GM13976 (cell line): Measurements from ENCODE around the gene ARHGAP23.
"Not testable (repeated sequence)": the region's sequence is repeated elsewhere in the genome, so short reads cannot be mapped to it uniquely, and the experiment has no call there.

Experiments
- DNase-seq: peaks from one replicate; pipeline ENCODE4 v3.0.0; 2012; ENCODE audit warnings: low spot score
- in situ Hi-C: fragments of 300-500 bp; cut with MboI; formaldehyde crosslinking; loops from one replicate; pipeline ENCODE4 v1.12.0; 2022; ENCODE audit warnings: low sequenced_read_pairs, mixed read lengths, inconsistent platforms; ENCODE audit not compliant: unreplicated experiment
- TF ChIP-seq, protein P1 (sequence below): IDR thresholded peaks from 2 replicates; pipeline ENCODE4 v1.5.1; 2012; ENCODE audit warnings: borderline replicate concordance, mild to moderate bottlenecking; ENCODE audit not compliant: insufficient read depth; ENCODE audit errors: extremely low read depth, missing control alignments, control extremely low read depth

Gene ARHGAP23

DNA sequence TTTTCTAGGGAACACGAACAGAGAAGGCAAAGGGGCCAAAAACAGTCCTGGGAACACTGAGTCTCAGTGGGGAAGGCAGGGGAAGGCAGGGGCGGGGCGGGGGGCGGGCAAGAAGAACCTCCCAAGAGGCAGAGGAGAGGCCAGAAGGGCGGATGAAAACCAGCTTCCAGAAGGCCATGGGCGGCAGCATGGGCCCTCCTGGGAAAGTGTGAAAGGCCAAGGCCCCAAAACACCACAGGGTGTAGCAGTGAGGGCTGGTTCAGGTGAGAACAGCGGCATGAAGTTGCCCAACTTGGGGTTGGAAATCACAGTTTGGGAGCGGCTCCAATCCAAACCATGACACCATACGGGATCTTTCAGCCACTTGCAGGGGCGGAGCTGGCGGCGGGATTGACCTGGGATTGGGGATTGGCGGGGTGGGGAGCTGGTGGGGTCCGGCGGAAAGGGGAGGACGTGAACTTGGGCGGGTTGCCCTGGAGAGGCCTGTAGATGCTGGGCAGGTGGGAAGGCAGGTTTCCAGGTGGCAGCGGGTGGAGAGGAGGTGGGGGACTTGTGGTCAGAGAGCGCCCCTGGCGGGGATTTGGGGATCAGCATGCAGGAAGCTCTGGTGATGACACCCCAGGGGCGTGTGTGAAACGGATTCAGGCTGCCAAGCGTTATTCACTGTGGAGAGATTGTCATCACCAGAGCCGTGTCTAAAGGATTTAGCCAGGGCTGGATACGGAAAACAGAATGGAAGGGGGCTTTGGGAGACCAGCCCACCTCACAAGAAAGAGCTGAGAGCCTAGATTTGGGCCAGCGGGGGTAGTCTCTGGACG is 80.9 kb downstream of the ARHGAP23 start:
- TF ChIP-seq, protein P1, sequence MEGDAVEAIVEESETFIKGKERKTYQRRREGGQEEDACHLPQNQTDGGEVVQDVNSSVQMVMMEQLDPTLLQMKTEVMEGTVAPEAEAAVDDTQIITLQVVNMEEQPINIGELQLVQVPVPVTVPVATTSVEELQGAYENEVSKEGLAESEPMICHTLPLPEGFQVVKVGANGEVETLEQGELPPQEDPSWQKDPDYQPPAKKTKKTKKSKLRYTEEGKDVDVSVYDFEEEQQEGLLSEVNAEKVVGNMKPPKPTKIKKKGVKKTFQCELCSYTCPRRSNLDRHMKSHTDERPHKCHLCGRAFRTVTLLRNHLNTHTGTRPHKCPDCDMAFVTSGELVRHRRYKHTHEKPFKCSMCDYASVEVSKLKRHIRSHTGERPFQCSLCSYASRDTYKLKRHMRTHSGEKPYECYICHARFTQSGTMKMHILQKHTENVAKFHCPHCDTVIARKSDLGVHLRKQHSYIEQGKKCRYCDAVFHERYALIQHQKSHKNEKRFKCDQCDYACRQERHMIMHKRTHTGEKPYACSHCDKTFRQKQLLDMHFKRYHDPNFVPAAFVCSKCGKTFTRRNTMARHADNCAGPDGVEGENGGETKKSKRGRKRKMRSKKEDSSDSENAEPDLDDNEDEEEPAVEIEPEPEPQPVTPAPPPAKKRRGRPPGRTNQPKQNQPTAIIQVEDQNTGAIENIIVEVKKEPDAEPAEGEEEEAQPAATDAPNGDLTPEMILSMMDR = peak; percentile 57
- in situ Hi-C loops = loop anchor here (10.0 kb wide), 1 partner anchor 156 kb away; no protein-coding TSS in a partner anchor
- DNase-seq = peak; percentile 91

DNA sequence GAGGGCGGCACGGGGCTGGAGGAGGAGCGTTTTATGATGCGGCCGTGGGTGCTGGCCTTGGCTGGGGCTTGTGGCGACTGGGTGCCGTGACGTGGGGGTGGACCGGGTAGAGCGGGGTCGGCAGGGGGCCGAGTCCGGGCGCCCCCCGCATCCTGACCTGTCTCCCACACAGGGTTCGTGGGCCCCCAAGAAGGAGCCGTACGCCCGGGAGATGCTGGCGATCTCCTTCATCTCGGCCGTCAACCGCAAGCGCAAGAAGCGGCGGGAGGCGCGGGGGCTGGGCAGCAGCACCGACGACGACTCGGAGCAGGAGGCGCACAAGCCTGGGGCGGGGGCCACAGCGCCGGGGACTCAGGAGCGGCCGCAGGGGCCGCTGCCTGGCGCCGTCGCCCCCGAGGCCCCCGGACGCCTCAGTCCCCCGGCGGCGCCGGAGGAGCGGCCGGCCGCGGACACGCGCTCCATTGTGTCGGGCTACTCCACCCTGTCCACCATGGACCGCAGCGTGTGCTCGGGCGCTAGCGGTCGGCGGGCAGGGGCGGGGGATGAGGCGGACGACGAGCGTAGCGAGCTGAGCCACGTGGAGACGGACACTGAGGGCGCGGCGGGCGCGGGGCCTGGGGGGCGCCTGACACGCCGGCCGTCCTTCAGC is 81.6 kb downstream of the ARHGAP23 start:
- DNase-seq = peak; percentile 36
- TF ChIP-seq, protein P1 = no peak
- in situ Hi-C loops = loop anchor here (10.0 kb wide), 1 partner anchor 155 kb away; no protein-coding TSS in a partner anchor

DNA sequence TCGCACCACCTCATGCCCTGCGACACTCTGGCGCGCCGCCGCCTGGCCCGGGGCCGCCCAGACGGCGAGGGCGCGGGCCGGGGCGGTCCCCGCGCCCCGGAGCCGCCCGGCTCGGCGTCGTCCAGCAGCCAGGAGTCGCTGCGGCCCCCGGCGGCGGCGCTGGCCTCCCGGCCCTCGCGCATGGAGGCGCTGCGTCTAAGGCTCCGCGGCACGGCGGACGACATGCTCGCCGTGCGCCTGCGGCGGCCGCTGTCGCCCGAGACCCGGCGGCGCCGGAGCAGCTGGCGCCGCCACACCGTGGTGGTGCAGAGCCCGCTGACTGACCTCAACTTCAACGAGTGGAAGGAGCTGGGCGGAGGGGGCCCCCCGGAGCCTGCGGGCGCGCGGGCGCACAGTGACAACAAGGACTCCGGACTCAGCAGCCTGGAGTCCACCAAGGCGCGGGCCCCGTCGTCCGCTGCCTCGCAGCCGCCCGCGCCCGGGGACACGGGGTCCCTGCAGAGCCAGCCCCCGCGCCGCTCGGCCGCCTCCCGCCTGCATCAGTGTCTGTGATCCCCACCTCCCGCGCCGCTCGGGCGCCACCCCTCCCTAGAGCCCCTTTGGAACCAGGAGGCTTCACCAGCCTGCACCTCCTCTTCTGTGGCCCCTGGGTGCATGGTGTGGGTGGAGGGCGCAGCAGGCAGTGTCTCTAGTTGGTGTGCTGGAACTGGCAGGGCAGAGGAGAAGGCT is 82.3 kb downstream of the ARHGAP23 start:
- in situ Hi-C loops = no loop called here
- TF ChIP-seq, protein P1 = no peak
- peak; percentile 54 for DNase-seq

DNA sequence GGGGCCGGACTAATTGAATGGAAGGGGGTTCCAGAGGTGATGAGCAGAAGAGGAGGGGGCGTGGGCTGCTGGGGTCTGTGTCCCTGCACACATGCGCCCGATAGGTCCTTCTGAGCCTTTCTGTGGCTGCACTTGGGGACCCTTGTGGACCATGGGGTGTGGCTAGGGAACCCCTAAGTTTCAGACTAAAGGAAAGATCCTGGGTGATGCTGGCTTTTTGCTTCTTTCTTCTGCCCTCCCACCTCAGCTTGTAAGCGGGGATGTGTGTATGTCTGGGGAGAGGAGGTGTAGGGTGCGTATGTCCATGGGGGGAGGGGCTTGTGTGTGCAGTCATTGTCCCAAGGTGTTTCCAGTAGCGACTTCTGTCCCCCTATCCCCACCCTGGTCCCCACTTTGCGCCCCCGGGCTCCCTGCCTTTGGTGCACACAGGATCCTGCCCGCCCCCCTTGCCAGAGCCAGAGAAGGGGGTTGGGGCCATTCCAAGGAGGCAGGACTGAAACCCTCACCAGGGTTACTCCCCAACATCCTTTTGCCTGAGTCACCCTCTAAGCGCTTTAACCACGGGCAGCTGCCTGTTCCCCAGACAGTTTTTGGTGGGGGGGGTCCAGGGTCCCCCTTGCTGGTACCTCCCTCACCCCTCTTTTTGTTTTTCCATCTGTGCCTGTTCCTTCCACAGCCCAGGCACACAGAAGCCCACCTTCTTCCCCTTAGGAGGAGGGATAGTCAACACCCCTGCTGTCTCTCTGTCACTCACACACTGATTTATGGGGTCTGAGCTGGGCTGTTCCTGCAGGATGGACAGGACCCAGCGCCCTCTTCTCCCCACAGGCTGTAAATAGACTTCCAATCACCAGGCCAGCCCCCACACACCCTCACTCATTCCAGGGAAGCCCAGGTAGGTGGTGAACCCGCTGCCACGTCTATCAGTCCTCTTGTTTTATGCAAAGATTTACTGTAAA is 83.2 kb downstream of the ARHGAP23 start:
- TF ChIP-seq, protein P1 = no peak
- in situ Hi-C loops = no loop called here
- DNase-seq = no peak

DNA sequence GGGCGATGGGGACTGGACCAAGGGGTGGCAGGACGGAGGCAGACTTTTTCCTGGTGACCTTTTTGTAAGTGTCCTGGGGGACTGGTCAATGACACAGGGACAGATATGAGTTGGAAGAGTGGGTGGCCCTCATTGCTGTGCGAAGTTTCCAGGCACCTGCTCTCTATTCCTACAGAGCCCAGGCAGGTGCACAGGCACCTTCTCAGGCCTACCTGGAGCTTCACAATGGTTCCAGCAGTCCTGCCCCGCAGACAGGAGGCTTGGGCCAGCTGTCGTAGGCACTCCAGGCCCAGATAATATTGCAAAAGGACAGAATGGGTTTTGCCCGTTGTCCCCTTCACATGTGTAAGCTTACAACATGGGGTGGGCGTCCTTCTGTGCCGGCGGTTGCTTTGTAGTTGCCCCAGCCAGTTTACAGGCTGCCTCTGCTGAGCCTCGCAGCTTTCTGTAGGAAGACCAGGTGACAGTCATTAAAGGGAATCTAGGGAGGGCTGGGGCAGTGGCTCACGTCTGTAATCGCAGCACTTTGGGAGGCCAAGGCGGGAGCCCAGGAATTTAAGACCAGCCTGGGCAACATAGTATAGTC is 84.3 kb downstream of the ARHGAP23 start:
- in situ Hi-C loops = no loop called here
- TF ChIP-seq, protein P1 = no peak
- no peak for DNase-seq

DNA sequence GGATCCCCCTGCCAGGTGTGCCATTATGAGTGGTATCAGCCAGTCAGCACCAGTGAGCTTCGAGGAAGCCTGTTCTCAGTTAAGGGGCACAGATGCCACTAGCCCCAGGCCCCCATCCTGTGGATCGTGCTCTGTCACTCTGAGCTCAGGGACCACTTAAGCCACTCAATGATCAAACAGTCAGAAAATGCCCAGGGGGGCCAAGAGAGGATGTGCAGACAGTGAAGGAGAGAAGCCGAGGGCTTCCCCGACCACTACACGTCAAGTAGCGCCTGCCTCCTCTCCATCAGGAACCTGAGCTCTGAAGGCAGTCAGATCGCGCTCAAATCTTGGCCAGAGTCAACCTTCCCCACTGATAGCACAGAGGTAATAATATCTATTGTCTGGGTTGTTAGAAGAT is 98.3 kb downstream of the ARHGAP23 start:
- not testable (repeated sequence) for DNase-seq

DNA sequence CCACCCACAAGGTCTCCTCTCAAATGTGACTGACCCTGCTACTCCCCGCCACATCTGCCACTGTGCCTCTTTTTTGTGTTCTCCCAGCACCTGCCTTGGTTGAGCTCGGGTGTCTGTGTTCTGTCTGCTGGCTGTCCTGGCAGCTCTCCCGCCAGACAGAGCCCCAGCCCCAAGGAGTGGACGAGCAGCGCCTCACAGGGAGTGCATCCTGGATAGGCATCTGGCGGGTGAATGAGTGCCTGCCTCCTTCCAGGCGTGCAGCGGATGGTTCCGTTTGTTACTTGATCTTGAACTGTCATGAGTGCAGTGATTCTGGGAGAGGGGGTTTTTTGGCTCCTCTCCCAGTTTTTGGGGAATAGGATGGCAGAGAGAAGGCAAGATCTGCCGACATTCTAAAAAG is 99.9 kb downstream of the ARHGAP23 start:
- in situ Hi-C loops, DNase-seq: not testable (repeated sequence)

More for the DNA sequence above, 98.3 kb downstream of the ARHGAP23 start:
- in situ Hi-C loops = not testable (repeated sequence)

DNA sequence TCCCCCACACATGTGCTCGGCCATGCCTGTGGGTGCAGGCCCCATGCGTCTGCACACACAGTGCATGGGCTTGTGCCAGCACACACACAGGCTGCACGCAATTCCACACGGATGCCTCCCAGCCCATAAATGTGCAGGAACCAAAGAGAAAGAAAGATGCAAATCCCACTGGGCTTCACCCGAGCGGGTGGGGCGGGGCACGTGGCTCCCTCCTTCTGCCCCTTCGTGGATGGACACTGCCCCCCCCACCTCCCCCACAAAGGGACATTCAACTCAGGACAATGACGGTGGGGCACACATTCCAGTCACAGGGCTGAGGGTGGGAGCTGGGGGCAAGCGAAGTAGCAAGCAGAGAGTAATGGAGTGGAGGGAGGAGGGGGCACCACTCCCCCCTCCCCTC is 102.6 kb downstream of the ARHGAP23 start:
- DNase-seq, in situ Hi-C loops: not testable (repeated sequence)

DNA sequence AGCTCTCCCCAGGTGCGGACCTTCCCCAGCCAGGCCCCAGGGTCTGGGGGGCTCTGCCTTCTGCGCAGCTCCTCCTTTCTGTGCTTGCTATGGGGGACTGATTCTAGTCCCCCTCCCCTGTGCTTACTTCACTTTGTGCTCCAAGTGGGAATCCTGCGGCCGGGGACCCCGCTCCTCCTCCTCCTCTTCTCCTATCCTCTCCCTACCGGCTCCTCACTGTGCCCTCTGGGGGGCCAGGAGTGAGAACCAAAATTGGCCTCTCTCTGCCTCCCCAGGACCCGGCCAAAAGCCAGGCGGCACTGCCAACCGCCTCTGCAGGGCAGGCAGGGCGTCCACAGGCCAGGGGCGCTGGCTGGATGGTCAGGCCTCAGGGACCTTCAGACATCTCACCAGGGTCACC is 103.5 kb downstream of the ARHGAP23 start:
- in situ Hi-C loops, DNase-seq: not testable (repeated sequence)
